MM.1S (cell line): ENCODE data around the gene CD8B.

Experiments used
- EZH2 ChIP-seq: fragments of 300-600 bp; sonication (generic); optimal IDR thresholded peaks from 2 replicates; pipeline ENCODE3; 2017; ENCODE audit warnings: low read depth, mild to moderate bottlenecking, antibody characterized with exemption, low read length, mixed read lengths
- EZH2phosphoT487 ChIP-seq: fragments of 300-600 bp; sonication (generic); IDR thresholded peaks from 2 replicates; pipeline ENCODE4 v1.6.1; 2018; ENCODE audit warnings: antibody characterized with exemption, low read length
- TF ChIP-seq, protein P1 (sequence below): fragments of 300-600 bp; sonication (generic); IDR thresholded peaks from 2 replicates; pipeline ENCODE4 v1.5.1; 2016; ENCODE audit warnings: antibody characterized with exemption, low read length, mixed read lengths

DNA sequence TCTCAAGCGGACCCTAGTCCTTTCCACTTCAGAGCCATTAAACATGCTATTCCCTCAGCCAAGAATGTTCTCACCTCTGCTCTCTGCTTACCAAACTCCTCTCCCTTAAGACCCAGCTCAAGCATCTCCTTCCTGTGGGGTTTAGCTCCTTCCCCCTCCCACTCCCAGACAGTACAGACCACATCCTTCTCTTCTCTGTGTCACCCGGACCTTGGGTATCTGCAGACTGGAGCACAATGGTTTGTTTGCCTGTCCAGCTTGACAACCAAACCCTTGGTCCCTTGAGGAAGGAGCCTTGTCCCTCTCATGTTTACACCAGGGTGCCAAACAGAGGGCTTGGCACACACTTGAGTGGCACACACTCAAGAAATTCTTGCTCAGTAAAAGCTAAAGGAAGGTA is 66.8 kb downstream of the CD8B start:
- TF ChIP-seq EZH2phosphoT487: no peak
- TF ChIP-seq, protein P1, sequence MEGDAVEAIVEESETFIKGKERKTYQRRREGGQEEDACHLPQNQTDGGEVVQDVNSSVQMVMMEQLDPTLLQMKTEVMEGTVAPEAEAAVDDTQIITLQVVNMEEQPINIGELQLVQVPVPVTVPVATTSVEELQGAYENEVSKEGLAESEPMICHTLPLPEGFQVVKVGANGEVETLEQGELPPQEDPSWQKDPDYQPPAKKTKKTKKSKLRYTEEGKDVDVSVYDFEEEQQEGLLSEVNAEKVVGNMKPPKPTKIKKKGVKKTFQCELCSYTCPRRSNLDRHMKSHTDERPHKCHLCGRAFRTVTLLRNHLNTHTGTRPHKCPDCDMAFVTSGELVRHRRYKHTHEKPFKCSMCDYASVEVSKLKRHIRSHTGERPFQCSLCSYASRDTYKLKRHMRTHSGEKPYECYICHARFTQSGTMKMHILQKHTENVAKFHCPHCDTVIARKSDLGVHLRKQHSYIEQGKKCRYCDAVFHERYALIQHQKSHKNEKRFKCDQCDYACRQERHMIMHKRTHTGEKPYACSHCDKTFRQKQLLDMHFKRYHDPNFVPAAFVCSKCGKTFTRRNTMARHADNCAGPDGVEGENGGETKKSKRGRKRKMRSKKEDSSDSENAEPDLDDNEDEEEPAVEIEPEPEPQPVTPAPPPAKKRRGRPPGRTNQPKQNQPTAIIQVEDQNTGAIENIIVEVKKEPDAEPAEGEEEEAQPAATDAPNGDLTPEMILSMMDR: no peak
- no peak for TF ChIP-seq EZH2
